Measurements from ENCODE around the gene ATOH8.

ATOH8 gene

DNA sequence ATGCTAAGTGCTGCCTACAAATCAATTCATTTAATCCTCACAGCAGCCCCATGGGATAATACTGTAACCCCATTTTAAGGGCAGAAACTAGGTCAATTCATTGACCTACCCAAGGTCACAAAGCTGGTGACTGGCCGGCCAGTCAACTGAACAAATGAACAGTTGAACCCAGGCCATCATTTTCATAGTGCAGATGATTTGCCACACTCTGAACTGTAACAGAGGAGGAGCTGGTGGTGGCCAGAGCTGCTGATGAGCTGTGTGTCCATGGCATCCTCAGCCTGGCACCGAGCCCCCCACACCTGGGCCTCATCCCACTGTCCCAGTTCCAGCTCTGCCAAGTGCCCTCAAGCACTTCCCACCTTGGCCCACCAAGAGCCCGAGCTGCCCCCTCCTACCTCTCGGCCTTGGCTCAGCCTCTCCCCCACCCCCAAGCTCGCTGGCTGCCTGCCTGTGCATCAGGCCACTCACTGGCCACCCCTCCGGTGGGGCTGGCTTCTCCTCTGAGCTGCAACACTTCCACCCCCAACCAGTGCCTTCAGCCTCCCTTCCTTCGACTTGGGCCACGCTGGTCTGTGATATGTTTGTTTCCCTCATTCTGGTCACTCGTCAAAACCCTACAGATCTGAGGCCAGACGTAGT lies 58.4 kb downstream of the ATOH8 start:
- H3K27ac ChIP-seq (replicated peaks), result no peak overlapping the region
- H3K27me3 ChIP-seq (ENCODE audit: insufficient read depth, poor library complexity, severe bottlenecking), result no peaks in the 10 kb centered on the region
- no peak overlapping the region for H3K4me3 ChIP-seq (replicated peaks; ENCODE audit: insufficient read depth, low read length)
- DNase-seq (ENCODE audit: low read depth in 1 of 2, low spot score in 1 of 2), result no peak
- TF ChIP-seq GABPA (IDR thresholded peaks at IDR 0.05; ENCODE audit: low read depth) (no peak), POLR2AphosphoS5 (IDR thresholded peaks at IDR 0.05; ENCODE audit: low read depth) (no peak), REST (IDR thresholded peaks at IDR 0.05; ENCODE audit: insufficient replicate concordance, low read depth) (no peak), SPI1 (IDR thresholded peaks at IDR 0.05; ENCODE audit: borderline replicate concordance, low read depth) (no peak)
- TF ChIP-seq, protein P1, sequence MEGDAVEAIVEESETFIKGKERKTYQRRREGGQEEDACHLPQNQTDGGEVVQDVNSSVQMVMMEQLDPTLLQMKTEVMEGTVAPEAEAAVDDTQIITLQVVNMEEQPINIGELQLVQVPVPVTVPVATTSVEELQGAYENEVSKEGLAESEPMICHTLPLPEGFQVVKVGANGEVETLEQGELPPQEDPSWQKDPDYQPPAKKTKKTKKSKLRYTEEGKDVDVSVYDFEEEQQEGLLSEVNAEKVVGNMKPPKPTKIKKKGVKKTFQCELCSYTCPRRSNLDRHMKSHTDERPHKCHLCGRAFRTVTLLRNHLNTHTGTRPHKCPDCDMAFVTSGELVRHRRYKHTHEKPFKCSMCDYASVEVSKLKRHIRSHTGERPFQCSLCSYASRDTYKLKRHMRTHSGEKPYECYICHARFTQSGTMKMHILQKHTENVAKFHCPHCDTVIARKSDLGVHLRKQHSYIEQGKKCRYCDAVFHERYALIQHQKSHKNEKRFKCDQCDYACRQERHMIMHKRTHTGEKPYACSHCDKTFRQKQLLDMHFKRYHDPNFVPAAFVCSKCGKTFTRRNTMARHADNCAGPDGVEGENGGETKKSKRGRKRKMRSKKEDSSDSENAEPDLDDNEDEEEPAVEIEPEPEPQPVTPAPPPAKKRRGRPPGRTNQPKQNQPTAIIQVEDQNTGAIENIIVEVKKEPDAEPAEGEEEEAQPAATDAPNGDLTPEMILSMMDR (IDR thresholded peaks at IDR 0.05; ENCODE audit: insufficient read depth, low read length), result no peak

- H3K4me3 ChIP-seq (replicated peaks; ENCODE audit: insufficient read depth, low read length), result no peak overlapping the region
- H3K27me3 ChIP-seq (ENCODE audit: insufficient read depth, poor library complexity, severe bottlenecking), result no peaks in the 10 kb centered on the region
- no peak for TF ChIP-seq REST (IDR thresholded peaks at IDR 0.05; ENCODE audit: insufficient replicate concordance, low read depth)
- TF ChIP-seq, protein P1 (IDR thresholded peaks at IDR 0.05; ENCODE audit: insufficient read depth, low read length), result no peak
- no peak for TF ChIP-seq GABPA (IDR thresholded peaks at IDR 0.05; ENCODE audit: low read depth)
- TF ChIP-seq SPI1 (IDR thresholded peaks at IDR 0.05; ENCODE audit: borderline replicate concordance, low read depth), result no peak
- TF ChIP-seq POLR2AphosphoS5 (IDR thresholded peaks at IDR 0.05; ENCODE audit: low read depth), result no peak
- DNase-seq (ENCODE audit: low read depth in 1 of 2, low spot score in 1 of 2), result no peak
- H3K27ac ChIP-seq (replicated peaks), result no peak overlapping the region
These were observed 59.6 kb downstream of the ATOH8 start for GRCh38 chr2:85813211-85813981.

DNA sequence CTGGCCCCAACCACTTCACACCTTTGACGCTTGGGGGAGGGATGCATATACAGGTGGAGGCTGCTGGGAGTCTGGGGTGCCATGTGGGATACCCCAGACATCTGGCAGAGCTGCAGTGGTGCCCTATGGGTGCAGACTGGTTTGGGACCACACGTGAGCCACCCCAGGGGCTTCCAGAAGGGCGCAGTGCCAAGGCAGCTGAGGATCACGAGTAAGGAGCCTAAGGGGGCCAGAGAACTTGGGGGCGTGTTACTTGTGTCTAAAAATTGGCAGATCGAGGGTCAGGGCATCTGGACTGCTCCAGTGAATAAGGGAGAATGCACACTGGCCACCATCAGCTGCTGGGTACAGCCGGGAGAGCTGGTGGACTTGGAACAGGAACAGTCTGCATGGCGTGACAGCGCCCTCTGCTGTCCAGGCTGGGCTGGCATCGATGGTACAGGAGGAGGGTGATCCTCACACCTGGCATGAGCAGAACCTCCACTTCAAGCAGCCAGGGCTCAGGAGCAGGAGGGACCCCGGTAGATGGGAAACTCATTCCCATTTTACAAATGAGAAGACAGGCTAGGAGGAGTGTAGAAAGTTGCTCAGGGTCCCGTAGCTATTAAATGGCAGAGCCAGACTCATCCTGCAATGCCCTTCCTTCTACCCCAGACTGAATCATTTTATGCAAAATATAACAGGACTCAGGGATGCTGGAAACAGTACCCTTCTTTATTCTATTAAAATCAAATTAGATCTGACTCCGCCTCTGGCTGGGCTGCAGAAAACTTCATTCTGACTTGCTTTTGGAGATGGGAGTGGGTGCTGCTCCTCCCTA lies 60.4 kb downstream of the ATOH8 start:
- peak; percentile 78 to 89 for DNase-seq (ENCODE audit: low read depth in 1 of 2, low spot score in 1 of 2)
- no peak overlapping the region for H3K27ac ChIP-seq (replicated peaks)
- H3K4me3 ChIP-seq (replicated peaks; ENCODE audit: insufficient read depth, low read length), result no peak overlapping the region
- TF ChIP-seq, protein P1 (IDR thresholded peaks at IDR 0.05; ENCODE audit: insufficient read depth, low read length), result peak; percentile 99
- TF ChIP-seq GABPA (IDR thresholded peaks at IDR 0.05; ENCODE audit: low read depth), result no peak
- no peak for TF ChIP-seq SPI1 (IDR thresholded peaks at IDR 0.05; ENCODE audit: borderline replicate concordance, low read depth)
- no peak for TF ChIP-seq POLR2AphosphoS5 (IDR thresholded peaks at IDR 0.05; ENCODE audit: low read depth)
- no peaks in the 10 kb centered on the region for H3K27me3 ChIP-seq (ENCODE audit: insufficient read depth, poor library complexity, severe bottlenecking)
